Measurements from ENCODE around the gene SLC22A3.

- no peak for TF ChIP-seq CTCF (IDR thresholded peaks at IDR 0.05)
- TF ChIP-seq POLR2AphosphoS5 (IDR thresholded peaks at IDR 0.05) = no peak
- TF ChIP-seq POLR2A (IDR thresholded peaks at IDR 0.05) = no peak
- no peak for TF ChIP-seq EP300 (IDR thresholded peaks at IDR 0.05)
These were observed 87.8 kb downstream of the SLC22A3 start for GRCh38 chr6:160435935-160436334.

Measured in stomach (tissue), 4 donors.